ENCODE data around the gene TNFSF15.

Gene TNFSF15

DNA sequence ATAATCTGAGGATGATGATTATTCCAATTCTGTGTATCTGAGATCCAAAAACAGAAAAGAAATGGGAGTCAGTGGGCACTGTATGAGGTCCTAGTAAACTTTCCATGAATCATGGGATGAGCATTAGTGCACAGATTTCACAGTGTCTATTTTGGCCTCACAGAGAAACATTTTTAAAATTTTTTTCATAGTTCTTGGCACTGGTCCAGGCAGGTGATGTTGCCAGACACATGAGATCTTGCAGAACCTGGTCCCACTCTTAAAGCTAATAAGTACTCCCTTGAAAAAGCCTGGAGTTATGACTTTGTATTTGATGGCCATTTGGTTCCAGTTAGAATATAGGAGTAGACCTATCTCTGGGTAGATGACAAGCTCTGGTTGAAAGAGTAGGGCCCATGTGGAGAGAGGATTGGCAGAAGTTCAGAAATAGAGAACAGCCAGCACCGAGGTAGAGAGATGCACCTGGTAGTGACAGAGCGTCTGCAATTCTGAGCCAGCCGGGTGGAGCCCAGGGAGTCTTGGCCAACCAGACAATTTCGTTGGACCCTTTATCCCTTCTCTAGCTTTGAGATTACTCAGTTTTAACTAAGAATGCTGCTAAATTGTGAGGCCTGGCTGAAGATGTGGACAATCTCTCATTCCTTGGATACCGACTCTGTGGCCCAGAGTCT lies 6.3 kb upstream of the TNFSF15 start:
- DNase-seq (ENCODE audit: low spot score in 2 of 2): no peak
- Mint-ChIP-seq H3K9me3 (no peaks in the 10 kb centered on the region), H3K27ac (no peak overlapping the region), H3K27me3 (peaks cover 14% of the 10 kb centered on the region), H3K36me3 (peaks cover 6% of the 10 kb centered on the region), H3K4me3 (no peak overlapping the region), H3K4me1 (peaks cover 23% of the 10 kb centered on the region)
- ATAC-seq (ENCODE audit: low read depth): no peak

DNA sequence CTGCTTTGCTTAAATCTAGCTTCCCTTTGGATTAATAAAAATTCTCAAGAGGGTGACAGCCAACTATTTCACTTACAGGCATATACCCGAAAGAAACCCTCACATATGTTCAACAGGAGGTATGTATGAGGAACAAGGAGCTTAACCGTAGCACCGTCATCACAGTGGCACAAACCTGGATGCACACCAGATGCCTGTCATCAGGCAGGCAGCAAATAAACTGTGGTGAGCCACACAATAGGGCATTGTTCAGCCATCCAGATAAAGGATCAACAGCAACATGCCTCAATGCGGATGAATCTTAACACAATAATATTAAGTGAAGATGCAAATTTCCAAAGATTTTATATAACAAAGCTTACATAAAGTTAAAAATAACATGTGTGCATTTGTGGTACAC lies 5.5 kb upstream of the TNFSF15 start:
- no peak overlapping the region for H3K4me3 Mint-ChIP-seq
- H3K27ac Mint-ChIP-seq: no peak overlapping the region
- H3K9me3 Mint-ChIP-seq: no peaks in the 10 kb centered on the region
- no peak for ATAC-seq (ENCODE audit: low read depth)
- H3K4me1 Mint-ChIP-seq: peaks cover 29% of the 10 kb centered on the region
- H3K27me3 Mint-ChIP-seq: peaks cover 14% of the 10 kb centered on the region
- H3K36me3 Mint-ChIP-seq: peaks cover 6% of the 10 kb centered on the region
- DNase-seq (ENCODE audit: low spot score in 2 of 2): no peak

DNA sequence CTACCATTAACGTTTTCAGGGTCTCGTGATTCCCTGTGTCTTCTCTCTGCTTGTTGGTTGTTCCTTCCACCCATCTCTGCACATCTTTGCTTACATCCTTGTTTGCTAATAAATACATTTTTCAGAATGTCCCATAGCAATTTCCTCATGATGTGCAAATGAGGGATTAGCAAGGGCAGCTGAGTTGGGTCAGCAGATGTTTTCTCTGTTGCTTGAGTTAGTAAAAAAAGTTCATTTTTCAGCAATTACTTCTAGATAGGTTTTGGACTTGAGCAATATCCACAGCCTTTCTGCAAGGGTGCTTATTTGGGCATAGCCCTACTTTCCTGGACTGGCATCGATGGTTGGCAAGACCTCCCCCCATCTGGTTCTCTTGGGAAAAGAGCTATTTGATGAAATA lies 4.8 kb upstream of the TNFSF15 start:
- ATAC-seq (ENCODE audit: low read depth) (no peak), DNase-seq (ENCODE audit: low spot score in 2 of 2) (no peak)
- Mint-ChIP-seq H3K9me3 (no peaks in the 10 kb centered on the region), H3K4me1 (peaks cover 36% of the 10 kb centered on the region), H3K4me3 (no peak overlapping the region), H3K27me3 (peaks cover 14% of the 10 kb centered on the region), H3K27ac (no peak overlapping the region), H3K36me3 (peaks cover 6% of the 10 kb centered on the region)

DNA sequence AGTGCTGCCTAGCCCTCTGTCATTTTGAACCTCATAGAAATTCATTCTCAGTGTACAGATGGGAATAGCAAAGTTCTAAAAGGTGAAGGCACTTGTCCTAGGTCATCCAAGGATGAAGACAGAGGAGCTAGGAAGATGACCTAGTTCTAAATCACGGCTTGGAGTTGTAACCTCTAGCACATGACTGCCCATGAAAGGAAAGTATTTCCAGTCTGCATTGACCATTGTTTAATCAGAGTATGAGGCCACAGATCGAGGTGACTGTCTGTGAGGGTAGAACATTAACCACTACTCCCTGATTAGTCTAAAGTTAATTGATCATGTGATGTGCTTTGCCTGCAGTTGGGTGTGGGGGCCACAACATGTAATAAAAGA lies 674 bp upstream of the TNFSF15 start:
- Mint-ChIP-seq H3K9me3 (no peaks in the 10 kb centered on the region), H3K27ac (no peak overlapping the region)

DNA sequence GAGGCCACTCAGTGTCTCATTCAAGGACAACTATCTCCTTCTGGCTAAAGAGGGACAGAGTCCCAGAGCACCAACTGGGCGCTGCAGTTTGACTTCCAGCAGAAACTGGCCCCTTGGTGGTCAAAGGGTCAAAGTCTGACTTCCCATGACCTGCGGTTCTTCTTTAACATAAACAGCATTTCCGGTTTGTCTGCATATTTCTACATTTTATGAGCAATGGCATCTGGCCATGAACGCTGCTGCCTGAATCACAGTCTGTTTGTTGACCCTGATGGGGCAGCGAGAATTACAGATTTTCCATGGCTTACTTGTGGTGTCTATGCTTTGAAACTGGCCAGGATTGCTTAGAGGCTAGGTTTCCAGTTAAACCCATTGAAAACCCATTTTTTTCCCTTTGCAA lies 1.3 kb downstream of the TNFSF15 start:
- Mint-ChIP-seq H3K27ac (no peak overlapping the region), H3K9me3 (no peaks in the 10 kb centered on the region), H3K4me3 (no peak overlapping the region), H3K27me3 (peaks cover 5% of the 10 kb centered on the region), H3K36me3 (no peaks in the 10 kb centered on the region), H3K4me1 (peaks cover 40% of the 10 kb centered on the region)
- DNase-seq (ENCODE audit: low spot score in 2 of 2): no peak
- ATAC-seq (ENCODE audit: low read depth): no peak

More for the DNA sequence above, 674 bp upstream of the TNFSF15 start:
- H3K36me3 Mint-ChIP-seq: no peaks in the 10 kb centered on the region
- H3K4me3 Mint-ChIP-seq: peak overlapping the region; percentile 51
- no peak for DNase-seq (ENCODE audit: low spot score in 2 of 2)
- peaks cover 3% of the 10 kb centered on the region for H3K27me3 Mint-ChIP-seq
- ATAC-seq (ENCODE audit: low read depth): peak; percentile 9
- H3K4me1 Mint-ChIP-seq: peaks cover 39% of the 10 kb centered on the region

DNA sequence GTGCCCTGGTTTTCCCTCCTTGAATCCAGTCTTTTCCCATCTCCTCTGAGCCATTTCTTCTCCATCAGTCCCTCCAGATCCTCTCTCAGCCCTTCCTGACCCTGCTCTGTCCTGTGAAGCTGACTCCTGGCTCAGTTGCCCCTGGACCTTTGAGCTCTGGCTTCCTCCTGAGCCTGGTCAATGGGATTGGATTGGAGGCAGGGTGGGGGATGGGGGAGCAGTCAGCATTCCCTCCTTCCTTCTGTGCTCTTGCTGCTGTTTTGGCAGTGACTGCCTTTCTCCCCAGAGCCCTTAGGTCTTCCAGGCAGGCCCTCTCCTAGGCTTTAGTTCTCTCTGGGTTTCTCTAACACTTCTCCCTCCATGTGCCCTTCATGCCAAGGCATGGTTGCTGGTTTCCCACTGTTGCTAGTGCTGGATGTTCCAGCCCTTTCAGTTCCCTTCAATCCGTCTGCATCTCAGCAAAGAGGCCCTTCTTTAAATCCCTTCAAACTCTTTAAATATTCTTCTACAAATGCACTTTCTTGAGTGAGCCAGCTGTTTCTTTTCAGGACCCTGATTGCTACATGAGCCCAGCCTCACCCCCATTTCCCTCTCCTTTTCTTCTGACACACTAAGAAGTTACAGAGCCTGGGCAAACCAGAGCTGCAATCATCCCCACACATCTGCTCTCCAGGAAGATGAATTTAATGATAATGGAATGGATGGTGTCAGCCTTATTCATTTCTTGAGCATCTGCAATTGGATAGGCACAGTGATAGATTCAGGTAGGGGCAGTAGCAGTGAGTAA lies 2.2 kb downstream of the TNFSF15 start:
- Mint-ChIP-seq H3K36me3 (no peaks in the 10 kb centered on the region), H3K27me3 (peaks cover 2% of the 10 kb centered on the region), H3K9me3 (no peaks in the 10 kb centered on the region), H3K4me1 (peaks cover 32% of the 10 kb centered on the region), H3K27ac (no peak overlapping the region), H3K4me3 (no peak overlapping the region)
- ATAC-seq (ENCODE audit: low read depth) (no peak), DNase-seq (ENCODE audit: low spot score in 2 of 2) (no peak)

DNA sequence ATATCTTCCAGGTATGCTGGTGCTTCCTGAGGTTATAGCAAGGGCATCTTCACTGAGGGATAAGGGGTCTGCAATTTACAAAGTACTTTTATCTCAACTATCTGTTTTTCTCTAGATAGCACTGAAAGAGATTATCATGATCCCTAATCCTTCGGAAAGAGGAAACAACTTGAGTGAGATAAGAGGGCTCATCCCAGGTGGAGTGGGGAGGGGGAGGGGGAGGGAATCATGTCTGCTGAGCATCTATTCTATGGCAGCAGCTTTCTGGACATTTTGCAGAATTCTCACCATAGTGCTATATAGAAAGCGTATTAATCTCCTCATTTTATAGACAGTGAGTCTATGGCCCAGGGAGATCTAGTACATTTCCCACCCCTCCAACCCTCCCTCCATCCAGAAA lies 5.9 kb downstream of the TNFSF15 start:
- no peak overlapping the region for H3K27ac Mint-ChIP-seq
- no peak overlapping the region for H3K4me3 Mint-ChIP-seq
- no peaks in the 10 kb centered on the region for H3K36me3 Mint-ChIP-seq
- H3K4me1 Mint-ChIP-seq: peaks cover 8% of the 10 kb centered on the region
- no peaks in the 10 kb centered on the region for H3K9me3 Mint-ChIP-seq
- no peak for ATAC-seq (ENCODE audit: low read depth)
- no peak for DNase-seq (ENCODE audit: low spot score in 2 of 2)
- H3K27me3 Mint-ChIP-seq: peaks cover 2% of the 10 kb centered on the region

DNA sequence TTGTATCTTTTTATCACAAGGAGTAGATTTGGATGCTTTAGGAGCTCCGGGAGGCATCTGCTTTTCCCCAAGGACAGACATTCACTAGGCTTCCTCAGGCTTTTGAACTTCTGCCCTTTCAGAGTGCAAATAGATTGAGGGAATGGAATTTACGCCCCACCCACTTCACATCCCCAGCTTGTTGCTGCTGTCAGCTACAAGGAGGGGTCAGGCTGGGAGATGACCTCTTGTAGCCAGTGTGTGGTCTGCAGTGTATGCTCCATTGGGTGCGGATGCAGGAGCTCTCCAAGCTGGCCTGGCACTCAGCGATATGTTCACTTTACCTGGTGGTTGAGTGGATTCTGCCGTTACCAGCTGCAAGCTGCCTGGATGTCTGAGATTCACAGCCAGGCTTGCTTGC lies 6.4 kb downstream of the TNFSF15 start:
- Mint-ChIP-seq H3K36me3 (no peaks in the 10 kb centered on the region), H3K27ac (no peak overlapping the region), H3K4me1 (peaks cover 8% of the 10 kb centered on the region), H3K4me3 (no peak overlapping the region), H3K27me3 (peaks cover 2% of the 10 kb centered on the region), H3K9me3 (no peaks in the 10 kb centered on the region)
- DNase-seq (ENCODE audit: low spot score in 2 of 2) (no peak), ATAC-seq (ENCODE audit: low read depth) (no peak)

DNA sequence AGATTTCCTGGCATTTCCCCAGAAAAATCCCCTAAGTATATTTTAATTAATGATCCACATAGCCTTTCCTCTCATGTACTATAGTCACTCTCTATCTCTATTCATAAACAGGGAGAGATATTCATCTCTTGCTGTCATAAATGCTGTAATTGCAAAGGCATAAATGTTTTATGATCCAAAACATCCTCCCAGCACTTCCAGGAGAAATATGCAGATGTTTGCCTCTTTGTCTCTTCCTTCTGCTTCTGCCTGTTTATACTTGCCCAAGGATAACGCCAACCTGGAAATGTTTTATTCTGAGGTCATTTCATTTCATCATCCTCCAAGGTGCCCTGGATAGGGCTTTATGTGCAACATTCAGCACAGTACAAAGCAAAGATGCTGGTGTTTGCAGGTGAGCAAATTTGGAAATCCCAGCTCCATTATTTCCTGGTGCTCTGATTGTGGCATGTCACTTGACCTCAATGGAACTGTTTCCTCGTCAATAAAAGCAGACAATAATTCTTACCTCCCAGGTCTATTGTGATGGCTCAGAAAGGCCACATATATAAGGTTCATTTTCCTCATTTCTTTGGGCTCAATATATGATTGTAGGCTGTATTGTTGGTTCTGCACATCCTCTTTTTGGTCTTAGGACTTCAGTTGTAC lies 6.9 kb downstream of the TNFSF15 start:
- no peak overlapping the region for H3K27ac Mint-ChIP-seq

DNA sequence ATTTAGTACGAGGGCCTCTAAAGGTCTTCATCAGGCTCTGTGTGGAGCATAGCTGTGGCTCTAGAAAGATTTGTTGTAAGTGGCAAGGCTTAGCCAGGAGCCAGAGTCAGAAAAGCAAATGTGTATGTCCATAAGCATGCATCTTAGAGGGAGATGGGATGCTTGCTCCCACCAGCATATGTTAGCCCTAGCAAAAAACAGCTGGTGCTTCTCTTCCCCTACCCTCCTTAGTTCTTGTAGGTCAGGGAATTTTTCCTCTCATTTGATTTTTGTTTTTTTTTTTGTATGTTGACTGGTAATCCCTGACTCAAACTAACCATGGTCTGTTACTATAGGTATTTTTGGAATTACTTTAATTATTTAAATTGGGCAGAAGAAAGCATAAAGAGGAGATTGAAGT lies 7.7 kb downstream of the TNFSF15 start:
- DNase-seq (ENCODE audit: low spot score in 2 of 2): no peak
- no peak overlapping the region for H3K27ac Mint-ChIP-seq

More for the DNA sequence above, 6.9 kb downstream of the TNFSF15 start:
- Mint-ChIP-seq H3K27me3 (peaks cover 2% of the 10 kb centered on the region), H3K36me3 (no peaks in the 10 kb centered on the region), H3K9me3 (no peaks in the 10 kb centered on the region), H3K4me1 (peaks cover 6% of the 10 kb centered on the region), H3K4me3 (no peak overlapping the region)
- DNase-seq (ENCODE audit: low spot score in 2 of 2) (no peak), ATAC-seq (ENCODE audit: low read depth) (no peak)

DNA sequence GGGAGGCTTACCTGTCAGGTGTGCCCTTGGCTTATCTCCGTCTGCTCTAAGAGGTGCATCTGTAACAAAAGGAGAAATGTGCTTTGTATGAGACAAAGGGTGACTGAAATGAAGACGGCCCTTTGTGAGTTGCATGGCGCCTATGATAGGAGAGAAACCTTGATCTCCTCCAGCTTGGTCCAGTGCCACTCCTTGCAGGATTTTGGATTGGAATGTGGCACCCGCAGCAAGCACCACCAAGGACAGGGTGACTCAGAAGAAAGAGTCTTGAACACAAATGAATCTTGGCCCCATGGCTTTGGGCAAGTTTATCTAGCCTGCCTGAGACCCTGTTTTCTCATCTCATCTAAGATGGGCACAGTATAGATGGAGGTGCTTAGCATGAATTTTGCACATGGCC lies 13.4 kb downstream of the TNFSF15 start:
- Mint-ChIP-seq H3K27me3 (no peaks in the 10 kb centered on the region), H3K27ac (no peak overlapping the region), H3K4me1 (no peaks in the 10 kb centered on the region), H3K36me3 (no peaks in the 10 kb centered on the region), H3K4me3 (no peak overlapping the region), H3K9me3 (no peaks in the 10 kb centered on the region)
- DNase-seq (ENCODE audit: low spot score in 2 of 2): no peak
- no peak for ATAC-seq (ENCODE audit: low read depth)

More for the DNA sequence above, 7.7 kb downstream of the TNFSF15 start:
- Mint-ChIP-seq H3K27me3 (peaks cover 2% of the 10 kb centered on the region), H3K36me3 (no peaks in the 10 kb centered on the region), H3K9me3 (no peaks in the 10 kb centered on the region), H3K4me1 (peaks cover 2% of the 10 kb centered on the region), H3K4me3 (no peak overlapping the region)
- no peak for ATAC-seq (ENCODE audit: low read depth)

DNA sequence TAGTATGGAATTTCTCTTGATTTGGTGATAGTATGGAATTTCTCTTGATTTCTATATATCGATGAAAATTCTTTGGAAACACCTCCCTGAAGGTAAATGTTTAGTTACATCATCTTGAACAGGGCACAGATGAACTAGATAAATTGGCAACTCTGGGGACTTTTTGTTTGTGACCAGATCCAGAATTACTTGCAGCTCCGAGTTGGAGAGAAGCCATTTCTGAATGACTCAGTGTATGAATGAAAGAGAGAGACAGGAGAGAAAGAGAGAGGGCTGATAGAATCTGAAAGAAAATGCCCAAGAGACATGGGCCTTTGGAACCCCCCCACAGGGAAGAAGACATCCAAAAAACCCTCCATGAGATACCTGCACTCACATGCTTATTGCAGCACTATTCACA lies 14.1 kb downstream of the TNFSF15 start:
- DNase-seq (ENCODE audit: low spot score in 2 of 2) (no peak), ATAC-seq (ENCODE audit: low read depth) (no peak)
- H3K27me3 Mint-ChIP-seq: no peaks in the 10 kb centered on the region
- H3K4me1 Mint-ChIP-seq: no peaks in the 10 kb centered on the region
- H3K9me3 Mint-ChIP-seq: no peaks in the 10 kb centered on the region
- no peaks in the 10 kb centered on the region for H3K36me3 Mint-ChIP-seq
- no peak overlapping the region for H3K27ac Mint-ChIP-seq
- no peak overlapping the region for H3K4me3 Mint-ChIP-seq

DNA sequence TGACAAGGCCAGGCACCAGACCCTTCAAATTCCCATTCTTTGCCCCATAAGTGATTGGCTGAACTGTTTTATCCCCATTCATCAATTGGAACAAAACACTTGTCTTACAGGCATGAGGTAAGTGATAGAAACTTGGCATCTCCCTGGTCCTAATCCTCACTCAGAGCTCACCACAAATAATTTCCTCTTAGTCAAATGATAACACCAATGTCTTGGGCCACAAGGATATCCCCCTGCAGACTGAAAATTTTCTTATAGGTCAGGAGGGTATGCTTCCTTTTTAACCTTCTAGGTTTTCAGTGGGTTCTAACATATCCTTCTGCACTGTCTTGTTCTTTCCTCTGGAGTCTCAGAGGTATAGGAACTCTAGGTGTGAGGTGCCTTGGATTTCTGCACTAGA lies 14.5 kb downstream of the TNFSF15 start:
- Mint-ChIP-seq H3K27ac (no peak overlapping the region), H3K27me3 (no peaks in the 10 kb centered on the region), H3K9me3 (no peaks in the 10 kb centered on the region), H3K4me3 (no peak overlapping the region), H3K4me1 (peaks cover under 1% of the 10 kb centered on the region), H3K36me3 (no peaks in the 10 kb centered on the region)
- ATAC-seq (ENCODE audit: low read depth) (no peak), DNase-seq (ENCODE audit: low spot score in 2 of 2) (no peak)

DNA sequence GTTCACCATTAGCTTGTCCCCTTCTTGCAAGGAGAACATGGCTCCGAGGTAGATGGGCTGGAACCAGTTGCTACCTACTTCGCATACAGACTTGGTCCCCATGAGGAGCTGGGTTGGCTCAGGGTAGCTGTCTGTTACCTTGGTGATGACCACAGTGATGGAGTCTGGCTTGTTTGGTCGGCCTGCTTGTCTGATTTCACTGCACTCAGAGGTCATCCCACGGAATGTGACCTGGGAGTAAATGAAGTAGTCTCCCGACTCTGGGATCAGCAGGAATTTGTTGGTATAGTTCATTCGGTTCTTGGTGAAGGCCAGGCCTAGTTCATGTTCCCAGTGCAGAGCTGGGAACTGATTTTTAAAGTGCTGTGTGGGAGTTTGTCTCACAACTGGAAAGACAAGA lies 15.3 kb downstream of the TNFSF15 start:
- ATAC-seq (ENCODE audit: low read depth) (no peak), DNase-seq (ENCODE audit: low spot score in 2 of 2) (no peak)
- Mint-ChIP-seq H3K4me1 (peaks cover 8% of the 10 kb centered on the region), H3K9me3 (no peaks in the 10 kb centered on the region), H3K4me3 (no peak overlapping the region), H3K27ac (no peak overlapping the region), H3K27me3 (no peaks in the 10 kb centered on the region), H3K36me3 (no peaks in the 10 kb centered on the region)
